GM12874 (cell line): Measurements from ENCODE around the gene TRAPPC11.

ENCODE experiments used
- TF ChIP-seq, protein P1 (sequence below): IDR thresholded peaks from 2 replicates; pipeline ENCODE4 v1.5.1; 2011; ENCODE audit warnings: low read depth, mild to moderate bottlenecking, control low read depth, low read length, moderate library complexity; ENCODE audit not compliant: insufficient read depth

The TRAPPC11 gene

GRCh38 chr4:183670960-183671555, 12.0 kb downstream of the TRAPPC11 start:
- TF ChIP-seq, protein P1, sequence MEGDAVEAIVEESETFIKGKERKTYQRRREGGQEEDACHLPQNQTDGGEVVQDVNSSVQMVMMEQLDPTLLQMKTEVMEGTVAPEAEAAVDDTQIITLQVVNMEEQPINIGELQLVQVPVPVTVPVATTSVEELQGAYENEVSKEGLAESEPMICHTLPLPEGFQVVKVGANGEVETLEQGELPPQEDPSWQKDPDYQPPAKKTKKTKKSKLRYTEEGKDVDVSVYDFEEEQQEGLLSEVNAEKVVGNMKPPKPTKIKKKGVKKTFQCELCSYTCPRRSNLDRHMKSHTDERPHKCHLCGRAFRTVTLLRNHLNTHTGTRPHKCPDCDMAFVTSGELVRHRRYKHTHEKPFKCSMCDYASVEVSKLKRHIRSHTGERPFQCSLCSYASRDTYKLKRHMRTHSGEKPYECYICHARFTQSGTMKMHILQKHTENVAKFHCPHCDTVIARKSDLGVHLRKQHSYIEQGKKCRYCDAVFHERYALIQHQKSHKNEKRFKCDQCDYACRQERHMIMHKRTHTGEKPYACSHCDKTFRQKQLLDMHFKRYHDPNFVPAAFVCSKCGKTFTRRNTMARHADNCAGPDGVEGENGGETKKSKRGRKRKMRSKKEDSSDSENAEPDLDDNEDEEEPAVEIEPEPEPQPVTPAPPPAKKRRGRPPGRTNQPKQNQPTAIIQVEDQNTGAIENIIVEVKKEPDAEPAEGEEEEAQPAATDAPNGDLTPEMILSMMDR, result no peak

GRCh38 chr4:183674153-183674552, 15.1 kb downstream of the TRAPPC11 start:
- TF ChIP-seq, protein P1, result no peak

- TF ChIP-seq, protein P1, result no peak
Observed at GRCh38 chr4:183675625-183676024, 16.5 kb downstream of the TRAPPC11 start.

DNA sequence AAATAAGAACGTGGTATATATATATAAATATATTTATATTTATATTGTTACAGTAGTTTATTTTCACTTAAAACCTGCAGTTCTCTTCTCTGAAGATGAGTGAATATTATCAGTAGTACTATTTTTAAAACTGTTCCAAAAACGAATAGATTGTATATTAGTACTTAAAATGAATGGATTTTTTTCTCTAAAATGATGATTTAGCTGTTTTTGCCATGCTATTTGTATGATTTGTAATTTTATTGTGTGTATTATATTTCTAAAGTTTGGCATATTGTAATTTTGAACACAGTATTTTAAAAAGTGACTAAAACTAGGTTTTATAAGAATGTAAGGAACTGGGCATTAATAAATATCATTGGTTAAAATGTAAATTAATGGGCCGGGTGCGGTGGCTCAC, 22.0 kb downstream of the TRAPPC11 start:
- TF ChIP-seq, protein P1, result no peak

DNA sequence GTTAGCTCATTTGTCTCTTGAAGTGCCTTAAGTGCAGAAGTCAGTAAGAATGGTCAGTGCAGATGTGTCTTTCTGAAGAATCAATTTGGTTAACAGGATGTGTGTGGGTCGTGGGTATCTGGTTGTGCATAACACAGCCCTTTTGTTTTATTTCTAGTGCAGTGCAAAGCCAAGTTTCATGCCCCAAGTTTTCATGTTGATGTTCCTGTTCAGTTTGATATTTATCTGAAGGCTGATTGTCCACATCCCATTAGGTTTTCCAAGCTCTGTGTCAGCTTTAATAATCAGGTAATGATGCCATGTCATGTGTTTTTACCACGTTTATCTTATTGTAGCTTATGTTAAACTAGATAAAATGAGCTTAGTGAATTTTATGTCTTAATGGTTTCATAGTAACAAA, 27.4 kb downstream of the TRAPPC11 start:
- TF ChIP-seq, protein P1, result no peak

DNA sequence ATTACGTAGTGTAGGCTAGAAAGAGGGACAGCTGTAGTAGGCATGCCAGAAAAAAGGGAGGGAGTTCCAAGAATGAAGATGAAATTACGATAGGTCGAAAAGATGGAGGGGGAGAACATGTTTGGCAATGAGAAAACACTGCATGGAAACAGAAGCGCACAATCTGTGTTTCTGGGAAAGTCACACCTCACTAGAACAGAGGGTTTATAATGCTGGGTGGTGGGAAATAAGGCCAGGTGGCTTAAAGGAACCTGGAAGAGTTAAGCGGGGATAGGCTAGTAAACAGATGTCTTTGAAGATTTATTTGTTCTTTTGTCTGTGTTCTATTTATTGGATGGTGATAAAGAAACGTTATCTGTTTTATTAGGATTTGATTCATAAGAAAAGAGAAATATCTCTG, 29.1 kb downstream of the TRAPPC11 start:
- TF ChIP-seq, protein P1, result no peak

DNA sequence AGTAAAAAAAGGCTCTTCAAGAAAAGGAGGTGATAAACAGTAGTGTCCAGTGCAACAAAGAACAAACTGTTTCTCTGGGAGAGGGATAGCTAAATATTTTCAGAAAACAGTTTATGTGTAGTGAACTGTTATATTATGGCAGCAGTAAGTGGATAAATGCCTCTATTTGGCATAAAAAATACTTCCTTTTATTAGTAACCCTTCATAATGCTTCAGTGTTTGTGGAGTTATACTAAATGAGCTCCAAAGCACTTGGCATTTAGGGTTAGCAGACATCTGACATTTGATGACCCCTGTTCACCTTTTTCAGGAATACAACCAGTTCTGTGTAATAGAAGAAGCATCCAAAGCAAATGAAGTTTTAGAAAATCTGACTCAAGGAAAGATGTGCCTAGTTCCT, 31.9 kb downstream of the TRAPPC11 start:
- TF ChIP-seq, protein P1, result no peak
